Endothelial cell (in vitro differentiated cells): ENCODE data around the gene ROR2. TPM values are rescaled to one million over a fixed set of nuclear protein-coding genes. Genes with fewer than 3 reads are reported as not detected.

ENCODE experiments used
- DNase-seq: peaks from one replicate; pipeline ENCODE4 v3.0.0; 2021; ENCODE audit warnings: low spot score
- H3K27ac Mint-ChIP-seq: one replicate; pipeline ENCODE4 v1.8.0; 2021; ENCODE audit warnings: mixed read lengths, inconsistent platforms; ENCODE audit not compliant: unreplicated experiment
- H3K27me3 Mint-ChIP-seq: one replicate; pipeline ENCODE4 v1.8.0; 2021; ENCODE audit warnings: mild to moderate bottlenecking, moderate library complexity, mixed read lengths, inconsistent platforms; ENCODE audit not compliant: unreplicated experiment
- H3K36me3 Mint-ChIP-seq: one replicate; pipeline ENCODE4 v1.8.0; 2021; ENCODE audit warnings: mild to moderate bottlenecking, low read depth, mixed read lengths, inconsistent platforms; ENCODE audit not compliant: unreplicated experiment
- H3K4me1 Mint-ChIP-seq: one replicate; pipeline ENCODE4 v1.8.0; 2021; ENCODE audit warnings: mild to moderate bottlenecking, mixed read lengths, inconsistent platforms; ENCODE audit not compliant: unreplicated experiment
- H3K4me3 Mint-ChIP-seq: one replicate; pipeline ENCODE4 v1.8.0; 2021; ENCODE audit warnings: mild to moderate bottlenecking, mixed read lengths, inconsistent platforms; ENCODE audit not compliant: unreplicated experiment
- H3K9me3 Mint-ChIP-seq: one replicate; pipeline ENCODE4 v1.8.0; 2021; ENCODE audit warnings: mixed read lengths, inconsistent platforms; ENCODE audit not compliant: unreplicated experiment
- total RNA-seq: library from RNA; stranded (reverse); fragmentation: NEBNext Ultra II Directional; extraction: Animal tissue kit (Norgen Biotek cat#: 25700); gene quantifications from one replicate; pipeline ENCODE4 v1.2.1, GENCODE V29; 2021; ENCODE audit not compliant: unreplicated experiment
- TF ChIP-seq, protein P1 (sequence below): fragments of 200-600 bp; sonication (generic); IDR thresholded peaks from one replicate; pipeline ENCODE4 v1.5.0; 2021; ENCODE audit warnings: antibody characterized with exemption; ENCODE audit not compliant: unreplicated experiment

The ROR2 gene
- total RNA-seq, 1 donor from 2014 or later, result 3.5 TPM

DNA sequence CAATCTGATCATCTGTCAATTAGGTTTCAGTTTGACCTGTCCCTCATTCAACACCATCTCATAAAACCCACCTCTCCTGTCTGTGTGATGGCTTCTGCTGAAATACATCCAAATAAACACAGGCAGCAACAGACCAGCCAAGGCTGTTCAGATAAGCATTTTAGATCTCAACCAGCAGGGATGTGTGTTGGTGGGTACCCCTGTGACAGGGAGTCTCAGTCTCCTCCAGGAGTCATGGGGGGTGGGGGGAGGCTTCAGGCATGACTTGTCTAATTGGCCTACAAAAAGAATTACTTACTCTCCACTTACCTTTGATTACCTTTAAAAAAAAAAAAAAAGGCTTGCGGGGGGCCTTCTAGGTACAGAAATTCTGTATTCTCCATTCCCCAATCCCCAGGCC, 65.9 kb downstream of the ROR2 start:
- no peak overlapping the region for H3K27ac Mint-ChIP-seq
- H3K4me1 Mint-ChIP-seq, result peaks cover 8% of the 10 kb centered on the region
- no peaks in the 10 kb centered on the region for H3K9me3 Mint-ChIP-seq
- H3K27me3 Mint-ChIP-seq, result peaks cover 3% of the 10 kb centered on the region
- H3K4me3 Mint-ChIP-seq, result no peak overlapping the region
- H3K36me3 Mint-ChIP-seq, result no peaks in the 10 kb centered on the region
- TF ChIP-seq, protein P1, sequence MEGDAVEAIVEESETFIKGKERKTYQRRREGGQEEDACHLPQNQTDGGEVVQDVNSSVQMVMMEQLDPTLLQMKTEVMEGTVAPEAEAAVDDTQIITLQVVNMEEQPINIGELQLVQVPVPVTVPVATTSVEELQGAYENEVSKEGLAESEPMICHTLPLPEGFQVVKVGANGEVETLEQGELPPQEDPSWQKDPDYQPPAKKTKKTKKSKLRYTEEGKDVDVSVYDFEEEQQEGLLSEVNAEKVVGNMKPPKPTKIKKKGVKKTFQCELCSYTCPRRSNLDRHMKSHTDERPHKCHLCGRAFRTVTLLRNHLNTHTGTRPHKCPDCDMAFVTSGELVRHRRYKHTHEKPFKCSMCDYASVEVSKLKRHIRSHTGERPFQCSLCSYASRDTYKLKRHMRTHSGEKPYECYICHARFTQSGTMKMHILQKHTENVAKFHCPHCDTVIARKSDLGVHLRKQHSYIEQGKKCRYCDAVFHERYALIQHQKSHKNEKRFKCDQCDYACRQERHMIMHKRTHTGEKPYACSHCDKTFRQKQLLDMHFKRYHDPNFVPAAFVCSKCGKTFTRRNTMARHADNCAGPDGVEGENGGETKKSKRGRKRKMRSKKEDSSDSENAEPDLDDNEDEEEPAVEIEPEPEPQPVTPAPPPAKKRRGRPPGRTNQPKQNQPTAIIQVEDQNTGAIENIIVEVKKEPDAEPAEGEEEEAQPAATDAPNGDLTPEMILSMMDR, result no peak
- no peak for DNase-seq

DNA sequence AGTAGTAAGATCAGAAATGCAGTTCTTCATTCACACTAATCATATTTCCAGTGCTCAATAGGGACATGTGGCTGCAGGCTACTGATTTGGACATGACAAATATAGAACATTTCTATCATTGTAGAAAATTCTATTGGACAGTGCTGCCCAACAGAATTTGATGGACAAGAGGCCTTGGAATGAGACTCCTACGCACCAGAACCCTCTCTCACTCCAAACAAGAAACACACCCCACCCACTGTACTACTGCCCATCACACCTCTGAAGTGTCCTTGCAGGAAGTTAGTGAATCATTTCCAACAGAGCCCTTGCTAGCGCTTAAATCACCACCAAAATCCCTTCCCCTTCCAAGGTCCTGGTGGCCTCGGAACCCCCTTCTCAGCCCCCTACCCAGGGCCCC, 66.5 kb downstream of the ROR2 start:
- Mint-ChIP-seq H3K4me1 (peaks cover 8% of the 10 kb centered on the region), H3K9me3 (no peaks in the 10 kb centered on the region), H3K4me3 (no peak overlapping the region), H3K27me3 (no peaks in the 10 kb centered on the region), H3K36me3 (no peaks in the 10 kb centered on the region), H3K27ac (no peak overlapping the region)
- no peak for DNase-seq
- TF ChIP-seq, protein P1, result no peak

DNA sequence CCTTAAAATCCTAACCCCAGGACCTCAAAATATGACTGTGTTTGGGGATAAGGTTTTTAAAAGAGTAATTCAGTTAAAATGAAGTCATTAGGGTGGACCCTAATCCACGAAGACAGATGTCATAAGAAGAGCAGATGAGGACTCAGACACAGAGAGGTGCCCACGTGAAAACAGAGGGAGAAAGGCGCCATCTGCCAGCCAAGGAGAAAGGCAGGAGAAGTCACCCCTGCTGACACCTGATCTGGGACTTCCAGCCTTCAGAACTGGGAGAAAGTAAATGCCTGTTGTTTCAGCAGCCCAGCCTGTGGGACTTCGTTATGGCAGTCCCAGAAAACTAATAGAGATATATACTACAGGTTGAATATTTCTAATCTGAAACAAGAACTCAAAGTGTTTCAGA, 67.4 kb downstream of the ROR2 start:
- no peaks in the 10 kb centered on the region for H3K36me3 Mint-ChIP-seq
- H3K27ac Mint-ChIP-seq, result no peak overlapping the region
- no peaks in the 10 kb centered on the region for H3K9me3 Mint-ChIP-seq
- no peaks in the 10 kb centered on the region for H3K27me3 Mint-ChIP-seq
- no peak for DNase-seq
- no peak overlapping the region for H3K4me3 Mint-ChIP-seq
- TF ChIP-seq, protein P1, result no peak
- H3K4me1 Mint-ChIP-seq, result peaks cover 8% of the 10 kb centered on the region

DNA sequence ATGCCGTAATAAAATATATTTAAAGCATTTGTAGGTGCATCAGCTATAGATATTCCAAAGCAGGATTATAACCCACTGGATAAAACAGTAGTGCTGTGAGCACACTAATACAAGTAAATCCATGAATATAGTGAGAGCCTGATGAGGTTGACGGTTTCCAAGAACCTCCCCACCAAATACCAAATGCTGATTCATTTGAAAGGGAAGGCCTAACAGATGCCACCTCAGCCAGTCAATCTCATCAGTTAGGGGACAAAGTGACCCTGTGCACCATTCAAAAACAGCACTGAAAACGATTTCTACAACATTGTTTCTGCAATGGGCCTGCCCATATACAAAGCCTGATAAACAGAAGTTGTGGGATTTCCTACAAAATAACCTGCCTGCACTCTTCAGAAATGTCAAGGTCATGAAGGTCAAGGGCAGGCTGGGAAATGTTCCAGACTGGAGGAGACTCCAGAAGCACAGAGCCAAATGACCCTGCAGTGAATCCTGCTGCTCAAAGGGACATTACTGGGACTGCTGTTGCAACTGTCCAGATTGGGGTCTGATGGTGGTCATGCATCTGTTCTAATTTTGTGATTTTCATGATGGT, 69.6 kb downstream of the ROR2 start:
- no peak overlapping the region for H3K27ac Mint-ChIP-seq
- no peak overlapping the region for H3K4me3 Mint-ChIP-seq
- TF ChIP-seq, protein P1, result no peak
- H3K9me3 Mint-ChIP-seq, result no peaks in the 10 kb centered on the region
- H3K4me1 Mint-ChIP-seq, result peaks cover 6% of the 10 kb centered on the region
- no peaks in the 10 kb centered on the region for H3K36me3 Mint-ChIP-seq
- H3K27me3 Mint-ChIP-seq, result no peaks in the 10 kb centered on the region
- no peak for DNase-seq

DNA sequence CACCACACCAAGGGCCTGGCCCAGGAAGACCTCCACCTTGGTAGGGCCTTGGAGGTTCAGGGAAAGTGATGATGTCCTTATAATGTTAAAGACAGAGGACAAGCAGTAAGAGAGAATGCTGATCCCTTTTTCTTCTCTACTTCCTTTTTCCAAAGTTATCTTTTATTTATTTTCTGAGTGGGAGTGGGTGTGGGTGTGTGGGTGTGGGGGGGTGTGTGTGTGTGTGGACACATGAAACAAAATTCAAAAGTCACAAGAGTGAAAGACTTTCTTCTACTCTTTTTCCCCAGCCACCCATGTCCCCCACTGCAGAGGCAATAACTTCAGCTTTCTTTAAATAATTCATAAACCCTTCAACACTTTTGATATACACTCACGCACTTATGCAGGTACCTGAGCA, 70.8 kb downstream of the ROR2 start:
- H3K36me3 Mint-ChIP-seq, result no peaks in the 10 kb centered on the region
- no peaks in the 10 kb centered on the region for H3K4me1 Mint-ChIP-seq
- TF ChIP-seq, protein P1, result no peak
- no peaks in the 10 kb centered on the region for H3K27me3 Mint-ChIP-seq
- DNase-seq, result no peak
- H3K4me3 Mint-ChIP-seq, result no peak overlapping the region
- no peaks in the 10 kb centered on the region for H3K9me3 Mint-ChIP-seq
- no peak overlapping the region for H3K27ac Mint-ChIP-seq
